Transverse colon (tissue), 4 donors: ENCODE data around the gene DEGS2.

ENCODE experiments used
- EP300 ChIP-seq: sonication (generic); formaldehyde crosslinking; IDR thresholded peaks from one replicate; pipeline ENCODE4 v1.6.1; 2017; ENCODE audit warnings: antibody characterized with exemption, low read depth
- POLR2A ChIP-seq: fragments of 450-650 bp; IDR thresholded peaks from one replicate; pipeline ENCODE4 v1.6.1; 2016; ENCODE audit warnings: antibody characterized with exemption, mild to moderate bottlenecking, moderate library complexity
- POLR2AphosphoS5 ChIP-seq, 3 donors: sonication (generic); formaldehyde crosslinking; IDR thresholded peaks; one replicate each; pipeline ENCODE4 v1.6.1; 2016; ENCODE audit warnings: antibody characterized with exemption in 3 of 3
- TF ChIP-seq, protein P1 (sequence below), 5 experiments: fragments of 200-600 bp in 3 of 5; fragments of 450-650 bp in 2 of 5; sonication (generic) in 3 of 5; IDR thresholded peaks; 1 replicate in 2 of 5; 2 replicates in 3 of 5; pipeline ENCODE4 v1.5.1; 2016 to 2017; ENCODE audit warnings: antibody characterized with exemption in 5 of 5, inconsistent platforms in 3 of 5, mild to moderate bottlenecking in 2 of 5, moderate library complexity in 1 of 5

DNA sequence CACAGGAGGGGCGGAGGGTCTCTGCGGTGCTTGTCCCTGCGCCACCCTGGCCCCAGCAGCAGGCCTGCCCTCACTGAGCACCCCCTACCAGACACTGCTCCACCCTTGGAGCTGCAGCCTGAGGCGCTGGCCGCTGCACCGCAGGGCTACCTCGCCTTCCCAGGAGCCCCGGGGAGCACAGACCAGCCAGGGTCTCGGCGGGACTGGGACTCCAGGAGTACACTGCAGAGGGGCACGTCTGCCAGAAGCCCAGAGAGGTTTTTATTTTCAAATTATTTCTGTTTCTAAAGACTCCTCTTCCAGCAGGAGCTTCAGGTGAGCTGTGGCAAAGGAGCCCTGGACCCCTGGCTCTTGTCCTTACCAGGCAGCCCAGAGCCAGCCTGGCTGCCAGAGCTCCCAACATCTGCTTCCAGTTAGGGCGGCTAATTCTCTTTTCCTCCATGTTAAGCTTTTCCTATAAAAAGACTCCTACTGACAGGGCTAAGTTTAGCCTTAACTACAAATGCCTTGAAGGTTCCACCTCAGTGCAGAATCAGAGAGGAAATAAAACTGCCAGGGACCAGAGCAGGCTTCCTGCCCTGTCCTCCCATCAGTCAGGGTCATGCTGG is 26.4 kb downstream of the DEGS2 start:
- TF ChIP-seq, protein P1, sequence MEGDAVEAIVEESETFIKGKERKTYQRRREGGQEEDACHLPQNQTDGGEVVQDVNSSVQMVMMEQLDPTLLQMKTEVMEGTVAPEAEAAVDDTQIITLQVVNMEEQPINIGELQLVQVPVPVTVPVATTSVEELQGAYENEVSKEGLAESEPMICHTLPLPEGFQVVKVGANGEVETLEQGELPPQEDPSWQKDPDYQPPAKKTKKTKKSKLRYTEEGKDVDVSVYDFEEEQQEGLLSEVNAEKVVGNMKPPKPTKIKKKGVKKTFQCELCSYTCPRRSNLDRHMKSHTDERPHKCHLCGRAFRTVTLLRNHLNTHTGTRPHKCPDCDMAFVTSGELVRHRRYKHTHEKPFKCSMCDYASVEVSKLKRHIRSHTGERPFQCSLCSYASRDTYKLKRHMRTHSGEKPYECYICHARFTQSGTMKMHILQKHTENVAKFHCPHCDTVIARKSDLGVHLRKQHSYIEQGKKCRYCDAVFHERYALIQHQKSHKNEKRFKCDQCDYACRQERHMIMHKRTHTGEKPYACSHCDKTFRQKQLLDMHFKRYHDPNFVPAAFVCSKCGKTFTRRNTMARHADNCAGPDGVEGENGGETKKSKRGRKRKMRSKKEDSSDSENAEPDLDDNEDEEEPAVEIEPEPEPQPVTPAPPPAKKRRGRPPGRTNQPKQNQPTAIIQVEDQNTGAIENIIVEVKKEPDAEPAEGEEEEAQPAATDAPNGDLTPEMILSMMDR (IDR thresholded peaks at IDR 0.05): no peak
- TF ChIP-seq POLR2AphosphoS5 (IDR thresholded peaks at IDR 0.05) (no peak), EP300 (no peak), POLR2A (no peak)
